IMR-90 (cell line): Measurements from ENCODE around the gene PTPRF.

Source experiments
- MAZ ChIP-seq: IDR thresholded peaks from 2 replicates; pipeline ENCODE4 v1.6.1; 2012; ENCODE audit warnings: low read depth, mild to moderate bottlenecking, low read length, improper control_type of control experiment, moderate library complexity, borderline replicate concordance
- RAD21 ChIP-seq: IDR thresholded peaks from 2 replicates; pipeline ENCODE4 v1.6.1; 2012; ENCODE audit warnings: low read length, improper control_type of control experiment
- RCOR1 ChIP-seq: IDR thresholded peaks from 2 replicates; pipeline ENCODE4 v1.6.1; 2012; ENCODE audit warnings: mild to moderate bottlenecking, low read length, improper control_type of control experiment; ENCODE audit not compliant: insufficient replicate concordance
- RFX5 ChIP-seq: IDR thresholded peaks from 2 replicates; pipeline ENCODE4 v1.8.0; 2012; ENCODE audit warnings: low read depth, mild to moderate bottlenecking, low read length, moderate library complexity
- TF ChIP-seq, protein P1 (sequence below): conservative IDR thresholded peaks from 2 replicates; pipeline ENCODE4 v1.5.1; 2012; ENCODE audit warnings: mild to moderate bottlenecking, low read depth, low read length, improper control_type of control experiment

DNA sequence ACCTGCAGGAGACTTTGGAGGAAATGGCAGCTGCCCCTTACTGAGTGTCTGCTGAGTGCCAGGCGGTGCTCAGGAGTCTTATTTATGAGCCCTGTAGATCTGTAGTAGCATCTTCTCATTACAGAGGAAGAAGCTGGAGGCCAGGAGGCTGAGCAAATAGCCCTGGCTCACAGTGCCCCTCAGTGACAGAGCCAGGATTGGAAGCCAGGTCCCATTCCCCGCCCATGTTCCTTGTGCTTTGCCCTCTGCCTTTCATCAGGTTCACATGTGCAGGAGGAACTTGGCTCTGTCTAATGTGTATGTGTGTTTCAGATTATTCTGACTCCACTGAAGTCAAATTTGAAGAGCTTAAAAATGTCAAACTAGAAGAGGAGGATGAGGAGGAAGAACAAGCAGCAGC is 140.5 kb downstream of the PTPRF start:
- TF ChIP-seq, protein P1, sequence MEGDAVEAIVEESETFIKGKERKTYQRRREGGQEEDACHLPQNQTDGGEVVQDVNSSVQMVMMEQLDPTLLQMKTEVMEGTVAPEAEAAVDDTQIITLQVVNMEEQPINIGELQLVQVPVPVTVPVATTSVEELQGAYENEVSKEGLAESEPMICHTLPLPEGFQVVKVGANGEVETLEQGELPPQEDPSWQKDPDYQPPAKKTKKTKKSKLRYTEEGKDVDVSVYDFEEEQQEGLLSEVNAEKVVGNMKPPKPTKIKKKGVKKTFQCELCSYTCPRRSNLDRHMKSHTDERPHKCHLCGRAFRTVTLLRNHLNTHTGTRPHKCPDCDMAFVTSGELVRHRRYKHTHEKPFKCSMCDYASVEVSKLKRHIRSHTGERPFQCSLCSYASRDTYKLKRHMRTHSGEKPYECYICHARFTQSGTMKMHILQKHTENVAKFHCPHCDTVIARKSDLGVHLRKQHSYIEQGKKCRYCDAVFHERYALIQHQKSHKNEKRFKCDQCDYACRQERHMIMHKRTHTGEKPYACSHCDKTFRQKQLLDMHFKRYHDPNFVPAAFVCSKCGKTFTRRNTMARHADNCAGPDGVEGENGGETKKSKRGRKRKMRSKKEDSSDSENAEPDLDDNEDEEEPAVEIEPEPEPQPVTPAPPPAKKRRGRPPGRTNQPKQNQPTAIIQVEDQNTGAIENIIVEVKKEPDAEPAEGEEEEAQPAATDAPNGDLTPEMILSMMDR = no peak
- TF ChIP-seq RCOR1 (no peak), RAD21 (no peak), MAZ (no peak), RFX5 (no peak)
